Lung microvascular endothelial cell (primary cell): ENCODE data around the gene CIAO2A. TPM values are rescaled to one million over a fixed set of nuclear protein-coding genes. Genes with fewer than 3 reads are reported as not detected.
A peak's percentile ranks its signal among the peaks of the same experiment; 100 is the strongest.
"Not testable (repeated sequence)": the region's sequence is repeated elsewhere in the genome, so short reads cannot be mapped to it uniquely, and the experiment has no call there.

Experiments
- DNase-seq, 2 donors: peaks; one replicate each; pipeline versions ENCODE4 v3.0.0 to v3.0.0-alpha.2; 2010; ENCODE audit warnings: low read depth in 2 of 2
- total RNA-seq: library from RNA; depleted of rRNA; stranded (reverse); fragments of >200 nt; gene quantifications from 2 replicates; pipeline ENCODE4 v1.2.1, GENCODE V29; 2014

CIAO2A gene
- total RNA-seq, 1 donor from 2014 or later, result 30.2 TPM

GRCh38 chr15:64112073-64112772 lies 18.6 kb upstream of the CIAO2A start:
- no peak for DNase-seq

GRCh38 chr15:64111679-64112050 lies 18.0 kb upstream of the CIAO2A start:
- no peak for DNase-seq

GRCh38 chr15:64110950-64111678 lies 17.5 kb upstream of the CIAO2A start:
- peak; percentile 22 to 52 for DNase-seq

- not testable (repeated sequence) for DNase-seq
Observed at GRCh38 chr15:64110108-64110701, 16.6 kb upstream of the CIAO2A start.

- no peak for DNase-seq
Observed at GRCh38 chr15:64107337-64107736, 13.7 kb upstream of the CIAO2A start.

GRCh38 chr15:64105113-64105704 lies 11.6 kb upstream of the CIAO2A start:
- DNase-seq, result peak; percentile 31 to 62

- no peak for DNase-seq
Observed at GRCh38 chr15:64102497-64102896, 8.9 kb upstream of the CIAO2A start.

GRCh38 chr15:64100958-64101357 lies 7.3 kb upstream of the CIAO2A start:
- no peak for DNase-seq

GRCh38 chr15:64099379-64099778 lies 5.7 kb upstream of the CIAO2A start:
- DNase-seq, result no peak

- DNase-seq, result peak; percentile 34 to 51
Observed at GRCh38 chr15:64096668-64097384, 3.2 kb upstream of the CIAO2A start.

- DNase-seq, result peak; percentile 96 to 97
Observed at GRCh38 chr15:64095795-64096667, 2.4 kb upstream of the CIAO2A start, which contains the start of gene SNX1. SNX1 (plus strand) TSS chr15:64095982; CDS start chr15:64096014, 32 bp downstream.

- DNase-seq, result no peak
Observed at GRCh38 chr15:64095431-64095794, 1.8 kb upstream of the CIAO2A start.

GRCh38 chr15:64092864-64093626 lies 593 bp downstream of the CIAO2A start:
- peak; percentile 27 to 51 for DNase-seq

- no peak for DNase-seq
Observed at GRCh38 chr15:64092075-64092820, 1.4 kb downstream of the CIAO2A start.

GRCh38 chr15:64090527-64090926 lies 3.1 kb downstream of the CIAO2A start:
- DNase-seq, result no peak

GRCh38 chr15:64089543-64090280 lies 3.9 kb downstream of the CIAO2A start:
- DNase-seq, result no peak

GRCh38 chr15:64082757-64083156 lies 10.9 kb downstream of the CIAO2A start:
- DNase-seq, result no peak

GRCh38 chr15:64073496-64073895 lies 20.1 kb downstream of the CIAO2A start:
- DNase-seq, result peak in 1 of 2 donors; percentile 25
